ENCODE results near the gene PLPP4.

PLPP4 gene

GRCh38 chr10:120527691-120528090 is 70.7 kb downstream of the PLPP4 start:
- no peak for DNase-seq (ENCODE audit: extremely low spot score)
- ChIA-PET CTCF (no interaction called here), POLR2A (no interaction called here)
- no peak for TF ChIP-seq CTCF (IDR thresholded peaks at IDR 0.05; ENCODE audit: control extremely low read depth, extremely low read depth, low read depth, missing control alignments)

GRCh38 chr10:120530699-120531098 is 73.7 kb downstream of the PLPP4 start:
- ChIA-PET POLR2A (no interaction called here), CTCF (no interaction called here)
- no peak for DNase-seq (ENCODE audit: extremely low spot score)
- no peak for TF ChIP-seq CTCF (IDR thresholded peaks at IDR 0.05; ENCODE audit: control extremely low read depth, extremely low read depth, low read depth, missing control alignments)

GRCh38 chr10:120538091-120538490 is 81.1 kb downstream of the PLPP4 start:
- ChIA-PET CTCF (interaction anchor here (1.0 kb wide), 1 partner anchor 16 kb away, joined by 3 read pairs; no protein-coding TSS in a partner anchor), POLR2A (no interaction called here)
- TF ChIP-seq CTCF (IDR thresholded peaks at IDR 0.05; ENCODE audit: control extremely low read depth, extremely low read depth, low read depth, missing control alignments): no peak
- no peak for DNase-seq (ENCODE audit: extremely low spot score)

GRCh38 chr10:120539076-120539475 is 82.0 kb downstream of the PLPP4 start:
- DNase-seq (ENCODE audit: extremely low spot score): no peak
- TF ChIP-seq CTCF (IDR thresholded peaks at IDR 0.05; ENCODE audit: control extremely low read depth, extremely low read depth, low read depth, missing control alignments): no peak
- ChIA-PET POLR2A (no interaction called here), CTCF (interaction anchor here (1.0 kb wide), 1 partner anchor 15 kb away, joined by 3 read pairs; no protein-coding TSS in a partner anchor)

- TF ChIP-seq CTCF (IDR thresholded peaks at IDR 0.05; ENCODE audit: control extremely low read depth, extremely low read depth, low read depth, missing control alignments): no peak
- no peak for DNase-seq (ENCODE audit: extremely low spot score)
- ChIA-PET CTCF (no interaction called here), POLR2A (no interaction called here)
These were observed 83.5 kb downstream of the PLPP4 start for GRCh38 chr10:120540486-120540885.

- TF ChIP-seq CTCF (IDR thresholded peaks at IDR 0.05; ENCODE audit: control extremely low read depth, extremely low read depth, low read depth, missing control alignments): no peak
- ChIA-PET POLR2A (no interaction called here), CTCF (no interaction called here)
- DNase-seq (ENCODE audit: extremely low spot score): no peak
These were observed 85.0 kb downstream of the PLPP4 start for GRCh38 chr10:120541984-120542383.

- POLR2A ChIA-PET: no interaction called here
- CTCF ChIA-PET: no interaction called here
- TF ChIP-seq CTCF (IDR thresholded peaks at IDR 0.05; ENCODE audit: control extremely low read depth, extremely low read depth, low read depth, missing control alignments): no peak
- no peak for DNase-seq (ENCODE audit: extremely low spot score)
These were observed 85.6 kb downstream of the PLPP4 start for GRCh38 chr10:120542591-120542990.
